ENCODE measurements around the gene FNIP1.
"Not testable (repeated sequence)": the region's sequence is repeated elsewhere in the genome, so short reads cannot be mapped to it uniquely, and the experiment has no call there.

FNIP1 gene

GRCh38 chr5:131634996-131635683, 161.7 kb downstream of the FNIP1 start, which contains the start of gene RAPGEF6:
Gene RAPGEF6, minus strand, starts transcription at chr5:131635229. Its CDS starts 199 bp downstream, at chr5:131635030.
- DNase-seq = peak; percentile 96 to 99

GRCh38 chr5:131634666-131634995, 162.2 kb downstream of the FNIP1 start:
- peak in 1 of 2 experiments; percentile 60 for DNase-seq

- no peak for DNase-seq
These were observed 162.6 kb downstream of the FNIP1 start for GRCh38 chr5:131634238-131634637.

DNA sequence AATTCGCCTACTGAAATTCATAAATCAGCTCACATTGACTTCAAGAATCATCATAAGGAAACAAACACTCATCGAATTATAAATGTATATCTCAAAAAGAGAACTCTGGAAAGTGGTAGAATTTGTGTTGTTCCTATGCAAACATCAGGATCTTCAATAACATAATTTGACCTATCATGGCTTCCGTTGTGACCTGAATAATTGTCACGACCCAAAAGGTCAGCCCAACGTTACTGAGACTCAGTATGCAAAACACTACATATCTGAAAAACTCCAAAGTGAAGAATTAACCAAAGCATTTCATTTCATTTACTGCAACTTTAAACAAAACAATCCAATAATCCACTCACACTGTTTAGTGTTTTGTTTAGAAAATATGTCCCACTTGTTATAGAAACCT, 163.0 kb downstream of the FNIP1 start:
- no peak for DNase-seq

DNA sequence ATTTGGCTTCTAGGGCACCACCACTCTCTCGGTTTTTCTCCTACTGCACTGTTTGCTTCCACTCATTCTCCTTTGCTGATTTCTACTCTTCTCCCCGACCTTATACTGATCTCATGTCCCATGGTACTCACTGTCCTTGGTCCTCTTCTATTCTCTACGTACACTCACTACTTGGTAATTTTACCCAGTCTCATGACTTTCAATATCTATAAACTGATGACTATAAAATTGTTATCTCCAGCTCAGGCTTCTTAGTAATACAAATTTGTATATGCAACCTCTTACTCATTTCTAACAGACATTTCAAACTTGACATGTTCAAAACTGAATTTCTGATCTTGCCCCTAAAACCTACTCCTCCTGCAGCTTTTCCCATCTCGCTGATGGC, 165.9 kb downstream of the FNIP1 start:
- DNase-seq = no peak

DNA sequence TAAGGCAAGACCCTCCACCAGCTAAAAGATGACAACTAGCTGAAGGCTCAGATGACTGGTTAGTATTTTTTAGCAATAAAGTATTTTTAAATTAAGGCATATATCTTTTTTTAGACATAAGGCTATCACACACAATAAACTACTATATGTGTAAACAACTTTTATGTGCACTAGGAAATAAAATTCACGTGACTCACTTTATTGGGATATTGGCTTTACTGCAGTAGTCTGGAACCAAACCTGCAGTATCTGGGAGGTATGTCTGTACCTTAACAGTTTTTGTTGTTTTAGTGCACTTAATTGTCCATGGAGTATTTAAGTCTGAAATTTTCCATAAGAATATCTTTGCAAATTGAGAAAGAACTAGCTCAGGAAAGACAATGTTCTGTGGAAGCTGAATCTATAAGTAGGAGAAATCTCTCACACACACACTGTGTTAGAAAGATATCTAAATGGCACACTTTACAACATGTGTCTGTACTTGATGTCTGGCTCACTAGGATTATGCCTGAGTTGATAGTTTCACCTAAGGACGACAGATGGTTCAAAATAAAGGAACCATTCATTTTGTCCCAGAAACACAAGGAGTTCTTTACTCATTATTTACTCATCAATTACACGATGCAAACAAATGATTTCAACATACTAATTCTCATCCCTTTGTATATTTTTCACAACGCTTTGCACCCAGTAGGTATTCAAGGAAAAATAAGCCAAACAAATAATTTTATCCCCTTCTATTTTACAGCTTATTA, 166.4 kb downstream of the FNIP1 start:
- peak; percentile 4 to 20 for DNase-seq

DNA sequence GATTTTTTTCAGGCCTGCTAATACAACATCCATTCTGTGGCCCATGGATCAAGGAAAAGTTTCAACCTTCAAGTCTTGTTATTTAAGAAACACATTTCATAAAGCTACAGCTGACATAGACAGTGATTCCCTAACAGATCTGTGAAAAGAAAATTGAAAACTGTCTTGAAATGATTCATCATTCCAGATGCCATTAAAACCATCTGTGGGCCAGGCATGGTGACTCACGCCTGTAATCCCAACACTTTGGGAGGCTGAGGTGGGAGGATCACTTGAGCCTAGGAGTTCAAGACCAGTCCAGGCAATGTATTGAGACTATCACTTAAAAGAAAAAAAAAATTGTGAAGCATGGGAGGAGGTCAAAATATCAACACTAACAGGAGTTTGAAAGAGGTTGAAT, 167.8 kb downstream of the FNIP1 start:
- DNase-seq = peak; percentile 3

- DNase-seq = no peak
These were observed 169.5 kb downstream of the FNIP1 start for GRCh38 chr5:131627207-131627865.

GRCh38 chr5:131622633-131623032, 174.2 kb downstream of the FNIP1 start:
- DNase-seq = peak in 1 of 2 experiments; percentile 56

GRCh38 chr5:131621164-131621563, 175.7 kb downstream of the FNIP1 start:
- not testable (repeated sequence) for DNase-seq

GRCh38 chr5:131619102-131619501, 177.7 kb downstream of the FNIP1 start:
- no peak for DNase-seq

- DNase-seq = no peak
These were observed 179.5 kb downstream of the FNIP1 start for GRCh38 chr5:131617140-131617822.

- no peak for DNase-seq
These were observed 180.9 kb downstream of the FNIP1 start for GRCh38 chr5:131615957-131616356.

DNA sequence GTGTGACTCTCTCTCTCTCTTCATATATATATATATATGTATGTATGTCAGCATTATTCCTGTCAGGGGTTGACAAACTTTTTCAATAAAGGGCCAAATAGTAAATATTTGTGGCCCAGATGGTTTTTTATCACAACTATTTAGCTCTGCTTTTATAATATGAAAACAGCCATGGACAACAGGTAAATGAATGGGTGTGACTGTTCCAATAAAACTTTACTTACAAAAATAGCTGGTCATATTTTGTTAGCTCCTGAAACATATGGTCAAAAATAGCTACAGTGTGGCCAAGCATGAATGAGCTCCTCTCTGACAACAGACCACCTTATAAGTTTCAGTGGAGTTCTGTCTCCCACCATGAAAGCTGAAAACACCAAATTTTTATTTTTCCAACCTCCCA, 183.4 kb downstream of the FNIP1 start:
- DNase-seq = no peak

DNA sequence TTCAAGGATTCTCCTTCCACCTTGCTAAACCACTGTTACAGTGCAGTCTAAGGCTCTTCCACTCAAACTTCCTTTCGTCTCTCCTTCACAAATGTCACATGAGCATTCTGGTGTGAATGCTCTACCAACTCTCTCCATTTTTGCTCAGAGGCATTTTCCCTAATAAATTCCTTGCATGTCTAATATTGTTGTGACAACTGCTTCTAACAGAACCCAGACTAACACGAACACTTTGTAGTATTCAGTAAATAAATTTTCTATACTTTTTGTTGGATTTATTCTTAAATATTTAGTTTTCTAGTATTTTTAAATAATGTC, 185.8 kb downstream of the FNIP1 start:
- no peak for DNase-seq

GRCh38 chr5:131610198-131611063, 186.4 kb downstream of the FNIP1 start:
- DNase-seq = no peak

- no peak for DNase-seq
These were observed 187.0 kb downstream of the FNIP1 start for GRCh38 chr5:131609774-131610173.

DNA sequence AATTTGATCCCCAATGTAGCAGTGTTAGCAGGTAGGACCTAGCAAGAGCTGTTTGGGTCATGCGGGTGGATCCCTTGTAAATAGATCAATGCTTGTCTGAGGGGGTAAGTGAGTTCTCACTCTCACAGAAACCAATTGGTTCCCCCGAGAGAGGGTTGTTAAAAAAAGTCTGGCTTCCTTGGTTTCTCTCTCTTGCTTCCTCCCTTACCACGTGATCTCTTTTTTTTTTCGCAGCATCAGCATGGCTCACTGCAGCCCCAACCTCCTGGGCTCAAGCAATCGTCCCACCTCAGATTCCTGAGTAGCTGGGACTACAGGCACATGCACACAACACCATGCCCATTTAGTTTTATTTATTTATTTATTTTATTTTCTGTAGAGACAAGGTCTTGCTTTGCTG, 188.2 kb downstream of the FNIP1 start:
- DNase-seq = no peak

GRCh38 chr5:131607903-131608540, 188.8 kb downstream of the FNIP1 start:
- DNase-seq = no peak

DNA sequence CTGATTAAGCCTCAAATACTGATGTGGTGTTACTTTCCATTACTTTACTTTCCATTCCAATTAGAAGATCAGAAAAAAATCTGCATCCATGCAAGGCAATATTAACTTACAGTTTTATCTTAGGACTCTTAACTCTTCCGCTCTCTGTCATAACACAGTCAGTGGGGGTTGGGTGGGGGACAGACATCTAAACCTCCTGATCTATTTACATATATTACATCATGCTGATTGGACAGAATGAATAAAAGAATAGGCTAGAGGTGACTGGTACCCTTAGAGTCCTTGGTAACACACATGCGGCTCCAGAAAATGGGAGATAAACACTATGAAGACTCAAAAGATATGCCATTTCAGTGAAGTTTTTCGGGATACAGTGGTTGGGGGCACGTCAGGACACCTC, 189.4 kb downstream of the FNIP1 start:
- no peak for DNase-seq

- no peak for DNase-seq
These were observed 191.7 kb downstream of the FNIP1 start for GRCh38 chr5:131605086-131605485.

All from NCI-H446 (cell line).